H1 (cell line): ENCODE data around the gene C10orf120. TPM values are rescaled to one million over a fixed set of nuclear protein-coding genes. Genes with fewer than 3 reads are reported as not detected.

Experiments
- ASH2L ChIP-seq: fragments of 200-600, 300-600 bp; sonication (generic); IDR thresholded peaks from one replicate; pipeline ENCODE4 v1.7.1; 2017; ENCODE audit warnings: low read length
- CBX8 ChIP-seq: fragments of 300-800, 300-1000 bp; sonication (generic); IDR thresholded peaks from 2 replicates; pipeline ENCODE4 v1.7.1; 2016; ENCODE audit warnings: low read depth, low read length, borderline replicate concordance
- CHD7 ChIP-seq: fragments of 300-600 bp; sonication (generic); IDR thresholded peaks from 2 replicates; pipeline ENCODE4 v1.7.1; 2012; ENCODE audit warnings: low read length, moderate library complexity, mild to moderate bottlenecking, inconsistent platforms; ENCODE audit not compliant: insufficient replicate concordance
- CREB1 ChIP-seq: IDR thresholded peaks from 2 replicates; pipeline ENCODE4 v1.6.1; 2012; ENCODE audit warnings: inconsistent platforms
- SIN3A ChIP-seq, 2 experiments: IDR thresholded peaks in 1 of 2; conservative IDR thresholded peaks in 1 of 2; 2 replicates each; pipeline ENCODE4 v1.6.1; 2011 to 2012; ENCODE audit warnings: low read length in 2 of 2, improper control_type of control experiment in 1 of 2, low read depth in 1 of 2, mild to moderate bottlenecking in 1 of 2
- polyA plus RNA-seq, 7 experiments: library from polyadenylated mRNA; depleted of rRNA in 3 of 7; stranded (reverse) in 5 of 7; unstranded in 2 of 7; fragments of >200 nt in 5 of 7; fragments of 200-250 nt in 2 of 7; gene quantifications; 1 replicate in 5 of 7; 2 replicates in 1 of 7; 4 replicates in 1 of 7; pipeline versions ENCODE4 v1.2.1 to v1.2.3, GENCODE V29; 2011 to 2013; ENCODE audit warnings: missing spikeins in 2 of 7, mixed read lengths in 2 of 7
- total RNA-seq: library from RNA; stranded (reverse); fragmentation: NEBNext Ultra II Directional; extraction: Animal tissue kit (Norgen Biotek cat#: 25700); gene quantifications from 2 replicates; pipeline ENCODE4 v1.2.1, GENCODE V29; 2021

The C10orf120 gene
- total and polyA plus RNA-seq, 2 of the 8 experiments (the other 6 are each of a cell fraction or from before 2014, with no cell fraction given): not detected

- TF ChIP-seq CHD7: no peak
- TF ChIP-seq CBX8: no peak
- no peak for TF ChIP-seq CREB1
- no peak for TF ChIP-seq ASH2L
- no peak for TF ChIP-seq SIN3A (conservative IDR thresholded peaks at IDR 0.05 in 1 of 2, IDR thresholded peaks at IDR 0.05 in 1 of 2; ENCODE audit: low read depth in 1 of 2, low read length in 2 of 2)
These were observed 40.5 kb downstream of the C10orf120 start (continued) for GRCh38 chr10:122659126-122659525.
